Lower leg skin (tissue), 4 donors: ENCODE data around the gene LAMB4. TPM values are rescaled to one million over a fixed set of nuclear protein-coding genes. Genes with fewer than 3 reads are reported as not detected.

Experiments
- DNase-seq, 2 donors: peaks; one replicate each; pipeline ENCODE4 v3.0.0-alpha.2; 2019; ENCODE audit warnings: low spot score in 2 of 2
- H3K4me3 ChIP-seq: fragments of 200-600 bp; sonication (generic); 2 replicates; pipeline ENCODE4 v1.5.1; 2017; ENCODE audit warnings: mild to moderate bottlenecking, low read depth; ENCODE audit not compliant: poor library complexity, severe bottlenecking
- POLR2A ChIP-seq, 2 donors: fragments of 450-650 bp; IDR thresholded peaks; one replicate each; pipeline ENCODE4 v1.6.1; 2016 to 2017; ENCODE audit warnings: antibody characterized with exemption in 2 of 2, mild to moderate bottlenecking in 1 of 2, moderate library complexity in 1 of 2
- WGBS, 2 donors: methylation state at CpG; one replicate each; pipeline ENCODE4 v1.1.5; 2018; 5-methylcytosine and 5-hydroxymethylcytosine counted together
- intact Hi-C: fragments of 100-400 bp; cut with DNase I; formaldehyde crosslinking; loops from one replicate; pipeline ENCODE4 v1.15.0; 2023; ENCODE audit warnings: low total_unique reads
- total RNA-seq, 4 donors: library from RNA; depleted of rRNA; stranded (reverse); fragments of >200 nt; gene quantifications; one replicate each; pipeline ENCODE4 v1.1.0, GENCODE V29; 2016
- TF ChIP-seq, protein P1 (sequence below), 3 donors: fragments of 450-650 bp; IDR thresholded peaks; one replicate each; pipeline ENCODE4 v1.5.1; 2016; ENCODE audit warnings: antibody characterized with exemption in 3 of 3, mild to moderate bottlenecking in 3 of 3, moderate library complexity in 2 of 3

Gene LAMB4
- total RNA-seq, 4 donors from 2014 or later = 125 to 306 (median 156) TPM

GRCh38 chr7:108069646-108070045 lies 60.5 kb downstream of the LAMB4 start:
- no peak overlapping the region for H3K4me3 ChIP-seq
- WGBS, 2 donors = 74 to 81% methylated on average over 2 of the region's 2 CpGs
- no peak for TF ChIP-seq POLR2A (IDR thresholded peaks at IDR 0.05)
- TF ChIP-seq, protein P1, sequence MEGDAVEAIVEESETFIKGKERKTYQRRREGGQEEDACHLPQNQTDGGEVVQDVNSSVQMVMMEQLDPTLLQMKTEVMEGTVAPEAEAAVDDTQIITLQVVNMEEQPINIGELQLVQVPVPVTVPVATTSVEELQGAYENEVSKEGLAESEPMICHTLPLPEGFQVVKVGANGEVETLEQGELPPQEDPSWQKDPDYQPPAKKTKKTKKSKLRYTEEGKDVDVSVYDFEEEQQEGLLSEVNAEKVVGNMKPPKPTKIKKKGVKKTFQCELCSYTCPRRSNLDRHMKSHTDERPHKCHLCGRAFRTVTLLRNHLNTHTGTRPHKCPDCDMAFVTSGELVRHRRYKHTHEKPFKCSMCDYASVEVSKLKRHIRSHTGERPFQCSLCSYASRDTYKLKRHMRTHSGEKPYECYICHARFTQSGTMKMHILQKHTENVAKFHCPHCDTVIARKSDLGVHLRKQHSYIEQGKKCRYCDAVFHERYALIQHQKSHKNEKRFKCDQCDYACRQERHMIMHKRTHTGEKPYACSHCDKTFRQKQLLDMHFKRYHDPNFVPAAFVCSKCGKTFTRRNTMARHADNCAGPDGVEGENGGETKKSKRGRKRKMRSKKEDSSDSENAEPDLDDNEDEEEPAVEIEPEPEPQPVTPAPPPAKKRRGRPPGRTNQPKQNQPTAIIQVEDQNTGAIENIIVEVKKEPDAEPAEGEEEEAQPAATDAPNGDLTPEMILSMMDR (IDR thresholded peaks at IDR 0.05) = no peak
- no peak for DNase-seq
- intact Hi-C loops = no loop called here

GRCh38 chr7:108067844-108068243 lies 62.3 kb downstream of the LAMB4 start:
- DNase-seq = no peak
- intact Hi-C loops = no loop called here
- WGBS, 2 donors = 85 to 98% methylated on average over 7 of the region's 7 CpGs
- no peak for TF ChIP-seq POLR2A (IDR thresholded peaks at IDR 0.05)
- TF ChIP-seq, protein P1 (IDR thresholded peaks at IDR 0.05) = no peak
- no peak overlapping the region for H3K4me3 ChIP-seq

DNA sequence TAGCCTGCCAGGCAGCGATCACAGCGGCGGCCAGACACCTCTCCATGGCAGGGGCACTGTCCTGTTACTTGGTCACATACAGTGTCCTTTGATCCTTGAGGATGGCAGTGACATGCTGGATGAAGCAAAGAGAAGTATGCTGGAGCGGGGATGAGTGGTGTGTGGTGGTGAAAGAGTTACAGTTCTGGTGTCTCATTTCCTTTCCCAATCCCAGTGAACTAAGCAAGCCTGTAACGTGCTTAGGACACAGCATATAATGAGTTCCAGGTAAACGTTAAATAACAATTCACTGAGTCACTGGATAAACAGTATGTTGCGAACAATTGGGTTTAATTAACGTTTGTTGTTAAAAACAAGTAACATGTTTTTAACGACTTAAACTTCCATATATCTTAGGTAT lies 63.7 kb downstream of the LAMB4 start:
- 73 to 74% methylated on average over 9 of the region's 9 CpGs for WGBS, 2 donors
- TF ChIP-seq, protein P1 (IDR thresholded peaks at IDR 0.05) = no peak
- no peak for TF ChIP-seq POLR2A (IDR thresholded peaks at IDR 0.05)
- intact Hi-C loops = no loop called here
- H3K4me3 ChIP-seq = no peak overlapping the region
- no peak for DNase-seq

DNA sequence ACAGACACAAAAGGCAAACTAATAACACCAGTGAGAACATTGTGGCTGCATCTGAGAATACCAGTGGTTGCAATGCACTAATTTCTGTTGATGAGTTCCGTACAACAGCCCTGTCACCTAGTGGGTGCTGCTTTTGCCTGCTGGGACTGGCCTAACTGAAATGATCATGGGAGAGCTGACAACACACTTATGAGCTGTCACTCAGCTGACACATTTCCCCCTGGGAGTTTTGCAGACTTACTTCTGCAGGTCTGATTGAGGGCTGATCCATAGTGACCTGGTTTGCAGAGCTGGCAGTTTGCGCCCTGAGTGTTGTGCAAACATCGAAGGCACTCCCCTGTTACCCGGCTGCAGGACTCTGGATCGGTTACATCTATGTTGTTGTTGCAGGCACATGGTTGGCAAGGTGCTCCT lies 66.6 kb downstream of the LAMB4 start:
- DNase-seq = no peak
- WGBS, 2 donors = 73 to 85% methylated on average over 5 of the region's 5 CpGs
- TF ChIP-seq POLR2A (IDR thresholded peaks at IDR 0.05) = no peak
- TF ChIP-seq, protein P1 (IDR thresholded peaks at IDR 0.05) = no peak
- H3K4me3 ChIP-seq = no peak overlapping the region
- intact Hi-C loops = no loop called here

- no peak overlapping the region for H3K4me3 ChIP-seq
- DNase-seq = no peak
- intact Hi-C loops = no loop called here
- no peak for TF ChIP-seq POLR2A (IDR thresholded peaks at IDR 0.05)
- TF ChIP-seq, protein P1 (IDR thresholded peaks at IDR 0.05) = no peak
- 80 to 83% methylated on average over 5 of the region's 5 CpGs for WGBS, 2 donors
Observed at GRCh38 chr7:108062250-108063014, 67.7 kb downstream of the LAMB4 start.

DNA sequence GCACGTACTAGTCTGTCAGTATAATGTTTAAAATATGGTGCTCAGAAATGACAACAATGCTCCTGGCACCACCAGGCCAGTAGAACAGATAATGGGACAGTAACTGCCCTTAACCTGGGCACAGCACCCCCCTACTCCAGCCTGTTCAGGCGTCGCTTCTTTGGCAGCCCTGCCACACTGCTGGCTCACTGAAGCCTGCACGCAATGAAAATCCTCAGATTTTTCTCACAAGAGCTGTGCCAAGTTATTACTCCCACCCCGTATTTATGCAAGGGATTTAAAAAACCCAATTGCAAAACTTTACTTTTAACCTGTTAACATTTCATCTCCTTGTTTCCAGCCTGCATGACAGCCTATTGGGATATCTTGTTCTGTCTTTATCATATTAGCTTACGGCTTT lies 70.6 kb downstream of the LAMB4 start:
- DNase-seq = no peak
- TF ChIP-seq, protein P1 (IDR thresholded peaks at IDR 0.05) = no peak
- TF ChIP-seq POLR2A (IDR thresholded peaks at IDR 0.05) = no peak
- H3K4me3 ChIP-seq = no peak overlapping the region
- intact Hi-C loops = no loop called here
- WGBS, 2 donors = 70 to 78% methylated on average over 6 of the region's 6 CpGs
